PC-3 (cell line): ENCODE data around the gene SPPL2B. TPM values are rescaled to one million over a fixed set of nuclear protein-coding genes. Genes with fewer than 3 reads are reported as not detected.

Experiments used
- ATAC-seq: fragments of 200-7000 bp; cut with Tn5 transposase; 2 replicates; pipeline ENCODE4 v1.9.1; 2020; ENCODE audit warnings: mild to moderate bottlenecking, moderate library complexity
- BruUV-seq: library from RNA; stranded (reverse); fragments of 400-500 nt; replicated peaks from 2 replicates; lab custom pipeline; 2021; lab: Mats Ljungman, UMichigan
- CTCF ChIA-PET: fragments of 300-600 bp; sonication (Branson Sonifier 250); formaldehyde crosslinking; loops from one replicate; lab custom pipeline; 2022; ENCODE audit warnings: antibody characterized with exemption; lab: Charles Lee
- POLR2A ChIA-PET: fragments of 300-600 bp; sonication (Branson Sonifier 250); formaldehyde crosslinking; loops from one replicate; lab custom pipeline; 2022; ENCODE audit warnings: antibody characterized with exemption; ENCODE audit not compliant: unreplicated experiment; lab: Charles Lee
- DNase-seq: peaks from one replicate; pipeline ENCODE4 v3.0.0-alpha.2; 2015
- H2AFZ ChIP-seq: fragments of 300-600 bp; sonication (generic); 2 replicates; pipeline ENCODE4 v1.6.0; 2016; ENCODE audit warnings: antibody characterized with exemption, low read length
- H3F3A ChIP-seq: fragments of 300-600 bp; sonication (generic); one replicate; pipeline ENCODE4 v1.6.0; 2017; ENCODE audit warnings: antibody characterized with exemption, low read length, control low read depth, mild to moderate bottlenecking; ENCODE audit not compliant: unreplicated experiment
- H3K27ac ChIP-seq: fragments of 300-600 bp; sonication (generic); 2 replicates; pipeline ENCODE4 v1.5.1; 2016; ENCODE audit warnings: mild to moderate bottlenecking, low read length
- H3K27me3 ChIP-seq: fragments of 300-600 bp; sonication (generic); 2 replicates; pipeline ENCODE4 v1.6.1; 2016; ENCODE audit warnings: low read length, mixed read lengths
- H3K36me3 ChIP-seq: fragments of 300-600 bp; sonication (generic); 2 replicates; pipeline ENCODE4 v1.6.1; 2016; ENCODE audit warnings: low read depth, mixed run types, low read length, mixed read lengths
- H3K4me1 ChIP-seq: fragments of 300-600 bp; sonication (generic); 2 replicates; pipeline ENCODE4 v1.5.1; 2016; ENCODE audit warnings: low read length; ENCODE audit not compliant: insufficient read depth
- H3K4me2 ChIP-seq: fragments of 300-600 bp; sonication (generic); 2 replicates; pipeline ENCODE4 v1.6.0; 2016; ENCODE audit warnings: low read length
- H3K4me3 ChIP-seq: fragments of 300-600 bp; sonication (generic); 2 replicates; pipeline ENCODE4 v1.5.1; 2016; ENCODE audit warnings: mild to moderate bottlenecking, low read length, mixed read lengths
- H3K79me2 ChIP-seq: fragments of 300-600 bp; sonication (generic); 2 replicates; pipeline ENCODE4 v1.6.1; 2017; ENCODE audit warnings: low read length, mixed read lengths
- H3K9ac ChIP-seq: fragments of 300-600 bp; sonication (generic); 2 replicates; pipeline ENCODE4 v1.6.0; 2016; ENCODE audit warnings: mild to moderate bottlenecking, low read length
- H3K9me2 ChIP-seq: fragments of 300-600 bp; sonication (generic); replicated peaks from 2 replicates; pipeline ENCODE4 v1.6.1; 2016; ENCODE audit warnings: mixed run types, low read length, mixed read lengths
- H3K9me3 ChIP-seq: fragments of 300-600 bp; sonication (generic); 2 replicates; pipeline ENCODE4 v1.6.1; 2016; ENCODE audit warnings: low read length, mixed read lengths
- H4K20me1 ChIP-seq: fragments of 300-600 bp; sonication (generic); 2 replicates; pipeline ENCODE4 v1.6.1; 2016; ENCODE audit warnings: low read length, mixed read lengths
- EZH2 ChIP-seq: fragments of 300-600 bp; sonication (generic); IDR thresholded peaks from one replicate; pipeline ENCODE4 v1.6.1; 2017; ENCODE audit warnings: antibody characterized with exemption, mild to moderate bottlenecking, low read length; ENCODE audit not compliant: unreplicated experiment
- EZH2phosphoT487 ChIP-seq: fragments of 300-600 bp; sonication (generic); IDR thresholded peaks from 2 replicates; pipeline ENCODE4 v1.6.1; 2018; ENCODE audit warnings: mild to moderate bottlenecking, antibody characterized with exemption, low read length, borderline replicate concordance
- intact Hi-C: fragments of 100-400 bp; cut with micrococcal nuclease; formaldehyde crosslinking; loops from 2 replicates; pipeline ENCODE4 v1.9.0; 2023
- total RNA-seq: library from RNA; depleted of rRNA; stranded (reverse); fragments of >200 nt; gene quantifications from 2 replicates; pipeline ENCODE4 v1.2.3, GENCODE V29; 2014
- TF ChIP-seq, protein P1 (sequence below): fragments of 300-600 bp; sonication (generic); conservative IDR thresholded peaks from 2 replicates; pipeline ENCODE4 v1.5.1; 2017; ENCODE audit warnings: antibody characterized with exemption, low read depth, mild to moderate bottlenecking, low read length

SPPL2B gene
- total RNA-seq, 1 experiment from 2014 or later = 28.6 TPM

DNA sequence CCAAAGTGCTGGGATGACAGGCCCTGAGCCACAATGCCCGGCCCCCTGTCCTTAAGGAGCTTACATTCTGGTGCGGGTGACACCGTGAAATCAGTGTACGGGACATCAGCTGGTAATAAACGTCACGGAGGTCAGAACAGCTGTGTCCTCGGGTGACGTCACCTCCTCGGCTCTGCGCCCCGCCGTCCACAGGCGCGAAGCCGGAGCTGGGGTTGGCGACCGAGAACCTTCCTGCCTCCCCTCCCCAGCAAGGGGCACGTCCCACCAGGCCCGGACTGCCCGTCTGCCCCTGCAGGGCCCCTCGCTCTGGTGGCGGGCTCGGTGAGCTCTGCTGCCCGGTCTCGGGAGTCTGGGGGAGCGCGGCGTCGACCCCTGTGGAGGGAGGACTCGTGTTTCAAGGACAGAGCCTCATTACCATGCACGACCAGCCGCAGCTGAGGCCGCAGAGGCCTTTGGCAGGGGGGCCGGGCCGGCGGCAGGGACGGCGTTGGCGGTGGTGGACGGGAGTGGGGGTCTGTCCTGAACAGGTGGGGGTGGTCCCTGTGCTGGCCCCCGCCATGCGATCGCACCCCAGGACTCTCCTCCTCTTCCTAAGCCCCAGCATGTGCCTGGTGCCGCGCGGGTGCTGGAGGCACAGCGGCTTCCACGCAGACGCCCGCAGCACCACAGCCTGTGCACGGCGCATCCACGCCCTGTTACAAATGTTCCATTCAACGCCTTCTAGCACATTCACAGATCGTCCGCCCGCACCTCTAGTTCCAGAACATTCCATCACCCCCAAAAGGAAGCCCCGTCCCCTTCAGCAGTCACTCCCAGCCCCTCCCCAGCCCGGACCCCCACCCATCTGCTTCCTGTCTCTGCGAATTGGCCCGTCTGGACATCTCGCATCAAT is 25.9 kb upstream of the SPPL2B start:
- H3K9me2 ChIP-seq = no peaks in the 10 kb centered on the region
- ChIA-PET POLR2A (no interaction called here), CTCF (no interaction called here)
- no peaks in the 10 kb centered on the region for H3K4me1 ChIP-seq
- no peaks in the 10 kb centered on the region for H3K27me3 ChIP-seq
- no peaks in the 10 kb centered on the region for H3K79me2 ChIP-seq
- no peak for TF ChIP-seq EZH2
- TF ChIP-seq, protein P1, sequence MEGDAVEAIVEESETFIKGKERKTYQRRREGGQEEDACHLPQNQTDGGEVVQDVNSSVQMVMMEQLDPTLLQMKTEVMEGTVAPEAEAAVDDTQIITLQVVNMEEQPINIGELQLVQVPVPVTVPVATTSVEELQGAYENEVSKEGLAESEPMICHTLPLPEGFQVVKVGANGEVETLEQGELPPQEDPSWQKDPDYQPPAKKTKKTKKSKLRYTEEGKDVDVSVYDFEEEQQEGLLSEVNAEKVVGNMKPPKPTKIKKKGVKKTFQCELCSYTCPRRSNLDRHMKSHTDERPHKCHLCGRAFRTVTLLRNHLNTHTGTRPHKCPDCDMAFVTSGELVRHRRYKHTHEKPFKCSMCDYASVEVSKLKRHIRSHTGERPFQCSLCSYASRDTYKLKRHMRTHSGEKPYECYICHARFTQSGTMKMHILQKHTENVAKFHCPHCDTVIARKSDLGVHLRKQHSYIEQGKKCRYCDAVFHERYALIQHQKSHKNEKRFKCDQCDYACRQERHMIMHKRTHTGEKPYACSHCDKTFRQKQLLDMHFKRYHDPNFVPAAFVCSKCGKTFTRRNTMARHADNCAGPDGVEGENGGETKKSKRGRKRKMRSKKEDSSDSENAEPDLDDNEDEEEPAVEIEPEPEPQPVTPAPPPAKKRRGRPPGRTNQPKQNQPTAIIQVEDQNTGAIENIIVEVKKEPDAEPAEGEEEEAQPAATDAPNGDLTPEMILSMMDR = no peak
- no peak for TF ChIP-seq EZH2phosphoT487
- ATAC-seq (no peak), DNase-seq (no peak)
- intact Hi-C loops = no loop called here
- H2AFZ ChIP-seq = no peak overlapping the region
- H3K4me2 ChIP-seq = no peak overlapping the region
- no peak overlapping the region for H3K9ac ChIP-seq
- no peaks in the 10 kb centered on the region for H3K36me3 ChIP-seq
- H4K20me1 ChIP-seq = no peaks in the 10 kb centered on the region
- H3K9me3 ChIP-seq = no peaks in the 10 kb centered on the region
- no TSS peak for BruUV-seq
- no peak overlapping the region for H3K27ac ChIP-seq
- H3K4me3 ChIP-seq = no peak overlapping the region
- no peaks in the 10 kb centered on the region for H3F3A ChIP-seq

DNA sequence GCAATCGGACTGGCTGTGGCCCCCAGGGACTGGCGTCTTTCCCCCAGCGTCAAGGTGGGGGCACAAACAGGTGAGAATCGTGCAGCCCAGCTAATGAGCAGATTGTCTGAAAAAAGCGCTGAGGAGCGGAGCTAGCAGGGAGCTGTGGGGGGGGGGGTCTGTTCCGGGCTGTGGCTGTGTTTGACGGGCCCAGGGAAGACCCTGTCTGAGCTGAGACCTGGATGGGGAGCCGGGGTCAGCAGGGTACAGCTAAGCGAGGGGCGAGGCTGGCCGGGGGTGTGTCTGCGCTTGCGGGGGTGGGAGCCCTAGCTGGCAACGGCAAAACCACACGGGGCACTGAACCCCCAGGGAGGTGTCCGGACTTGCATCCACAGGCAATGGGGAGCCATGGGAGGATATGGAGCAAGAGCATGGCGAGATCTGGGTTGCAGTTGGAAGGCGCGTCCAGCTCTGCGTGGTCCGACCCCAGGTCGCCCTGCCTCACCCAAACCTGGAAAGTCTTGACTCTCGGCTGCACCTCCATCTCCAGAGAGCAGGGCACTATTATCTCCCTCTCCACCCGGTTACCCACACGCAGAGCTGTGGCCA is 25.2 kb upstream of the SPPL2B start:
- no peak overlapping the region for H2AFZ ChIP-seq
- ATAC-seq (no peak), DNase-seq (no peak)
- no TSS peak for BruUV-seq
- intact Hi-C loops = no loop called here
- no peak overlapping the region for H3K9ac ChIP-seq
- CTCF ChIA-PET = no interaction called here
- no peak overlapping the region for H3K4me2 ChIP-seq
- no peaks in the 10 kb centered on the region for H3K79me2 ChIP-seq
- no peaks in the 10 kb centered on the region for H3K9me3 ChIP-seq
- H3K9me2 ChIP-seq = no peaks in the 10 kb centered on the region
- H3F3A ChIP-seq = no peaks in the 10 kb centered on the region
- no peaks in the 10 kb centered on the region for H4K20me1 ChIP-seq
- TF ChIP-seq EZH2 = no peak
- TF ChIP-seq, protein P1 = no peak
- no peak for TF ChIP-seq EZH2phosphoT487
- POLR2A ChIA-PET = no interaction called here
- H3K27me3 ChIP-seq = no peaks in the 10 kb centered on the region
- no peak overlapping the region for H3K4me3 ChIP-seq
- no peaks in the 10 kb centered on the region for H3K36me3 ChIP-seq
- no peak overlapping the region for H3K27ac ChIP-seq
- H3K4me1 ChIP-seq = no peaks in the 10 kb centered on the region
